SHP77 (cell line): ENCODE measurements around the gene PDE1C.
A peak's percentile ranks its signal among the peaks of the same experiment; 100 is the strongest.
"Not testable (repeated sequence)": the region's sequence is repeated elsewhere in the genome, so short reads cannot be mapped to it uniquely, and the experiment has no call there.

Experiments
- DNase-seq, 2 experiments: peaks; one replicate each; lab custom pipeline; 2025; lab: John Stamatoyannopoulos, UW

Gene PDE1C

GRCh38 chr7:31850066-31850465, 220.1 kb downstream of the PDE1C start:
- DNase-seq: no peak

- DNase-seq: no peak
Measured at GRCh38 chr7:31835471-31835870, 234.7 kb downstream of the PDE1C start.

- not testable (repeated sequence) for DNase-seq
Measured at GRCh38 chr7:31833625-31834024, 236.6 kb downstream of the PDE1C start.

GRCh38 chr7:31828520-31828919, 241.7 kb downstream of the PDE1C start:
- DNase-seq: no peak

GRCh38 chr7:31825576-31825975, 244.6 kb downstream of the PDE1C start:
- no peak for DNase-seq

- no peak for DNase-seq
Measured at GRCh38 chr7:31819031-31819430, 251.2 kb downstream of the PDE1C start.

GRCh38 chr7:31816810-31817209, 253.4 kb downstream of the PDE1C start:
- no peak for DNase-seq

GRCh38 chr7:31815796-31816195, 254.4 kb downstream of the PDE1C start:
- DNase-seq: no peak

- no peak for DNase-seq
Measured at GRCh38 chr7:31814187-31814586, 256.0 kb downstream of the PDE1C start.

- DNase-seq: no peak
Measured at GRCh38 chr7:31811650-31812461, 258.4 kb downstream of the PDE1C start.

GRCh38 chr7:31805209-31805818, 264.9 kb downstream of the PDE1C start:
- no peak for DNase-seq

GRCh38 chr7:31796375-31796774, 273.8 kb downstream of the PDE1C start:
- no peak for DNase-seq

GRCh38 chr7:31794851-31795344, 275.3 kb downstream of the PDE1C start:
- no peak for DNase-seq

- no peak for DNase-seq
Measured at GRCh38 chr7:31791881-31792280, 278.3 kb downstream of the PDE1C start.

GRCh38 chr7:31788883-31789680, 281.1 kb downstream of the PDE1C start:
- no peak for DNase-seq

- no peak for DNase-seq
Measured at GRCh38 chr7:31788445-31788844, 281.8 kb downstream of the PDE1C start.

- no peak for DNase-seq
Measured at GRCh38 chr7:31786326-31786725, 283.9 kb downstream of the PDE1C start.

GRCh38 chr7:31785101-31785500, 285.1 kb downstream of the PDE1C start:
- no peak for DNase-seq

- DNase-seq: no peak
Measured at GRCh38 chr7:31783221-31783620, 287.0 kb downstream of the PDE1C start.

GRCh38 chr7:31782411-31782991, 287.7 kb downstream of the PDE1C start:
- peak; percentile 60 to 83 for DNase-seq

- DNase-seq: no peak
Measured at GRCh38 chr7:31778296-31778695, 291.9 kb downstream of the PDE1C start.

- DNase-seq: no peak
Measured at GRCh38 chr7:31776616-31777015, 293.6 kb downstream of the PDE1C start.
